GM12874 (cell line): ENCODE results near the gene USP20.

Source experiments
- CTCF ChIP-seq: IDR thresholded peaks from 2 replicates; pipeline ENCODE4 v1.5.1; 2011; ENCODE audit warnings: low read depth, mild to moderate bottlenecking, control low read depth, low read length, moderate library complexity; ENCODE audit not compliant: insufficient read depth

The USP20 gene

GRCh38 chr9:129860653-129861446 lies 25.6 kb downstream of the USP20 start:
- TF ChIP-seq CTCF = no peak

GRCh38 chr9:129861447-129861827 lies 26.2 kb downstream of the USP20 start:
- TF ChIP-seq CTCF = no peak

- TF ChIP-seq CTCF = no peak
Measured at GRCh38 chr9:129863059-129863690, 27.9 kb downstream of the USP20 start.

- TF ChIP-seq CTCF = no peak
Measured at GRCh38 chr9:129864991-129865647, 29.9 kb downstream of the USP20 start.

GRCh38 chr9:129865668-129866320 lies 30.5 kb downstream of the USP20 start:
- TF ChIP-seq CTCF = no peak

GRCh38 chr9:129866394-129867135 lies 31.3 kb downstream of the USP20 start:
- no peak for TF ChIP-seq CTCF
